ENCODE results near the gene SMARCD2.
"Not testable (repeated sequence)": the region's sequence is repeated elsewhere in the genome, so short reads cannot be mapped to it uniquely, and the experiment has no call there.

Gene SMARCD2

GRCh38 chr17:63804328-63804727, 38.2 kb downstream of the SMARCD2 start:
- DNase-seq (ENCODE audit: low read depth in 2 of 2) = no peak

GRCh38 chr17:63800783-63801182, 41.7 kb downstream of the SMARCD2 start:
- no peak for DNase-seq (ENCODE audit: low read depth in 2 of 2)

DNA sequence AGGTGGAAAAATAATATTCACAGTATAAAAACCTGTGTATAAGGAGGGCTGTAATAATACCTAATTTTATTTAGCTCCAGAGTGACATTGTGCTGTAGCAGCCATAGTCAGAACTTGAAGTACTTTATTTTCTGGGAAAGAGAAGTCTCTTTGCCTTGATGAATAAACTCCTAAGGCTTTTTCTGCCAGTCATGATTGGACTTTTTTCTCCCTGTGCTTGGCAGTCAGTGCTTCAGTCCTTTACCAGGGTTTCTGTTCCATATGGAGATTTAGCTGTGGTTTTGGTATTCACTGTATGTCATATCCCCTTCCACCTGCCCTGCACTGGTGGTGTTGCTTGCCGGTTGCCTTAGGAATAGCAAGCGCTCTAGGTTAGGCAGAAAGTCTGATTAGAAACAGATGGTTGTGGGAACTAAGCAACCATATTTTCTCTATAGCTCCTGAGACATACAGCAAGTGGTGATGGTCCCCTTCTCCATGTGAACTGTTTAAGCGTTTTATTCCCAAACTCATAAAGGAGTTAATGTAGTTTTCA, 43.8 kb downstream of the SMARCD2 start:
- DNase-seq (ENCODE audit: low read depth in 2 of 2) = no peak

- DNase-seq (ENCODE audit: low read depth in 2 of 2) = not testable (repeated sequence)
Observed at GRCh38 chr17:63796375-63796774, 46.1 kb downstream of the SMARCD2 start.

- no peak for DNase-seq (ENCODE audit: low read depth in 2 of 2)
Observed at GRCh38 chr17:63792055-63792729, 50.3 kb downstream of the SMARCD2 start.

DNA sequence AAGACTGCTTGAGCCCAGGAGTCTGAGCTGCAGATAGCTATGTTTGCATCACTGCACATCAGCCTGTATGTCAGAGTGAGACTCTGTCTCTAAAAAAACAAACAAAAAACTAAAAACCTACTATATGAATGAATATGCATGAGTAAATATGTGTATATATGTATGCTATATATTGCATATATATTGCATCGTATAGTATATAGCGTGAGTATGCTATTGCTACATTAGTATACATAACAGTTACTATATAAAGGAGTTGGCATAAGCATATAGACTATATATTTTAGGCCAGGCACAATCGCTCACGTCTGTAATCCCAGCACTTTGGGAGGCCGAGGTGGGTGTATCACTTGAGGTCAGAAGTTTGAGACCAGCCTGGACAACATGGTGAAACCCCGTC, 52.4 kb downstream of the SMARCD2 start:
- no peak for DNase-seq (ENCODE audit: low read depth in 2 of 2)

DNA sequence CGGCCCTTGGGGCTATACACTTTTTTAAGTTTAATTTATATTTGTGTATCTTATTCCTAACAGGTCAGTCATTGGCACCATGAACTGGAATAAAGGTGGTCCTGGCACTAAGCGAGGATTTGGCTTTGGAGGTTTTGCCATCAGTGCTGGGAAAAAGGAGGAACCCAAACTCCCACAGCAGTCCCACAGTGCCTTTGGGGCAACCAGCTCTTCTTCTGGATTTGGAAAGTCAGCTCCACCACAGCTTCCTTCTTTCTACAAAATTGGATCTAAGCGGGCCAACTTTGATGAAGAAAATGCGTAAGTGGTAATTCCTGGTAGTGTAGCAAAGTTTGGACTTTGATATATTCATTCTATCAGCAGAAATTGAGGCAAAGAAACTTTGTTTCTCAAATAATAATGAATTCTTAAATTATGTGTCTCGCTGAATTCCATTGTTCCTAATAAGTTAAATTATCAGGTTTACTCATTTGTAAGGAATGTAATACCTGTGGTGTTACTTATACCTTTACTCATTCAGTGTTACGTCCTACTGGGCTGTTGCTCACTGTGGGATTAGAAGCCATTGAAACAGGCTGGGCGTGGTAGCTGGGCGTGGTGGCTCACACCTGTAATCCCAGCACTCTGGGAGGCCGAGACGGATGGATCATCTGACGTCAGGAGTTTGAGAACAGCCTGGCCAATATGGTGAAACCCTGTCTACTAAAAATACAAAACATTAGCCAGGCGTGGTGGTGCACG, 55.3 kb downstream of the SMARCD2 start:
- DNase-seq (ENCODE audit: low read depth in 2 of 2) = no peak

- DNase-seq (ENCODE audit: low read depth in 2 of 2) = no peak
Observed at GRCh38 chr17:63786117-63786516, 56.4 kb downstream of the SMARCD2 start.

DNA sequence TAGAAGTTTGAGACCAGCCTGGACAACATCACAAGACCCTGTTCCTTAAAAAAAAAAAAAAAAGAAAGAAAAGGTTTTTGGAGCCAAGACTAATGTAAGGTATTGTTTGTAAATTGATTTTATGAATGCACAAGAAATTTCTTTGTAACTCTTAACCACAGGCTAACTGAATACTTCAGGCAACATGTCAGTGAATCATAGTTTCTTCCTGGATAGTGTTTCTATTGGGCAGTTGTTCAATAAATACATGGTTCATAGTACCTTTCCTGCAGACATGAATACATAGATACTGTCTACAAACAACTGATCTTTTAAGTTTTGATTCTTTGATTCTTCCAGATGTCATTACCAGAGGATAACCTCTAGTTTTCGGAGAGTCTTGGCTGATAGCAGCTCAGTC, 56.9 kb downstream of the SMARCD2 start:
- DNase-seq (ENCODE audit: low read depth in 2 of 2) = no peak

GRCh38 chr17:63783522-63783921, 59.0 kb downstream of the SMARCD2 start:
- DNase-seq (ENCODE audit: low read depth in 2 of 2) = no peak

Measured in activated CD4-positive, alpha-beta T cell treated with anti-CD3 and anti-CD28 coated beads for 24 hours (primary cell).